ENCODE results near the gene TBCB.
"Not testable (repeated sequence)": the region's sequence is repeated elsewhere in the genome, so short reads cannot be mapped to it uniquely, and the experiment has no call there.

Gene TBCB

DNA sequence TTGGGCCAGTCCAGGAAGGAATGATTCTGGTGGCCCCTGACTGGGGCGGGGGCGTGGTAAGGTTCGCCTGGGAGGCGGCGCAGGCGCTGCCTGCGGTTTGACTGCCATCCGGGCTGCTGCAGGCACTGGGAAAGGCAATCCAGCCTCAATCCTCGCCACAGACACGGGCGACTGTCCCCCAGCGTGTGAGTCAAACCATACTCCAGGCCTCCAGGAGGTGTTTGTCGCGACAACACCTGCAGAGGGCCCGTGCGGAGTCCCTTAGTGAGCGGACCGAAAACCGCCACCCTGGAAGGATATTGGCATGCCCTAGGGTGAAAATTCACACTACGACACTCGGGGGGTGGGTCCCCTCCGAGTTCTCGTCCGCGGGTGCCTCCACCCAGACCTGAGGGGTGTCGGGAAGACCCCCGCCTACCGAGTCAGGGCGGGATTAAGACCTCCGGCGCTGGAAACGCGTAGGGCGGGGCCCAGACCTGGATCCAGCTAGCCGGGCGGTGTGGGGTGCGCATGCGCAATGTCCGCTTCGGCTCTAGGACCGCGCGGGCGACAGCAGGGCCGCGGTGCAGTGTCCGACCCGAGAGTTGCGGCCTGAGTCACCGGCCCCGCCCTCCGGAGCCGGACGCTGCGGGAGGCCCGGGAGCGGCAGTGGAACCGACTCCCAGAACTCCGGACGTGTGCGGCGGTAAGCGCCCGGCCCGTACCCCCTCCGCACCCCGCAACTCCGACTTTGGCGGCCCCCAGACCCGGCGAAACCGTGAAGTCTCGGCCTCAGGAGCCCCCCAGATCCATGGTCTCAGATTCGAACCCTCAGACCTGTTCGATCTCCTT lies 24.4 kb downstream of the TBCB start, which contains the start of gene CAPNS1:
Gene CAPNS1 (plus strand): TSS at position 594 of the 831 bp plus-strand sequence. CDS start 946 bp downstream, outside the sequence.
- peak; percentile 99 for DNase-seq

GRCh38 chr19:36140304-36141038 lies 25.2 kb downstream of the TBCB start:
- peak; percentile 49 for DNase-seq

- DNase-seq = peak; percentile 90
Measured at GRCh38 chr19:36141039-36141927, 26.0 kb downstream of the TBCB start.

DNA sequence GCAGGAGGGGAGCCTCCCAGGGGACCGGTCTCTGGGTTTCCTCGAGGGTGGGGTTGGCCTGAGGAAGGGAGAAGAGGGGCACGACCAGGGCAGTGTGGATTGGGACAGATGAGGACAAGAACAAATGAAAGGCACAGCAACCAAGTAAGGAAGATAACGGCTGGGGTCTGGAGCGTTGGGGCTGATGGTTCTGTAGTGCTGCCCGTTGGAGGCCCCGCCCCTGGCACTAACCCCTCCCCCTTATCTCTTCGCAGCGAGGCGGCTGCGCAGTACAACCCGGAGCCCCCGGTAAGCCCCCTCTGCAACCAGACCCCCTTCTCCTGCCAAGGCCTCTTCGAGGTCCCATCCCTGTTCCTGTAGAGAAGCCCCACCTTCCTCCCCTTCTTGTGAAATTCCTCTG lies 26.8 kb downstream of the TBCB start:
- no peak for DNase-seq

GRCh38 chr19:36142496-36142895 lies 27.2 kb downstream of the TBCB start:
- DNase-seq = no peak

- DNase-seq = no peak
Measured at GRCh38 chr19:36144624-36145023, 29.4 kb downstream of the TBCB start.

GRCh38 chr19:36149673-36150406 lies 34.6 kb downstream of the TBCB start:
- no peak for DNase-seq

DNA sequence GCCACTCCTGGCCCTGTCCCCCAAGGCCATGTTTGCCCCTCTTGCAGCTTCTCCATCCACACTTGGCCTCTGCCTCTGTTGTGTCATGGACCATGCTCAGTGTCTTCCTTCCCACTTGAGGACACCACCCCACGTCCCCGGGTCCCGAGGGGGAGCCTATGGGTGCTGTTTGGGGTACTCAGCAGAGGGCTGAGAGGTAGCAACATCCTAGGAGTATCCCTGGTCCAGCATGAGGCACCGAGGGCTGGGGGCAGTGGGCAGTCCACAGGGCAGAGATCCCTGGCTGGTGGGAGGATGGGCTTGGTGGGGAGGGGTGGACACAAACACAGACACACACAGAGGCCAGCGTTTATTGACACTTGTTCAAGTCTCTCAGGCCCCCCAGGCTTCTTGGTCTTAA lies 35.3 kb downstream of the TBCB start:
- DNase-seq = no peak

GRCh38 chr19:36151144-36152018 lies 36.1 kb downstream of the TBCB start:
- no peak for DNase-seq

DNA sequence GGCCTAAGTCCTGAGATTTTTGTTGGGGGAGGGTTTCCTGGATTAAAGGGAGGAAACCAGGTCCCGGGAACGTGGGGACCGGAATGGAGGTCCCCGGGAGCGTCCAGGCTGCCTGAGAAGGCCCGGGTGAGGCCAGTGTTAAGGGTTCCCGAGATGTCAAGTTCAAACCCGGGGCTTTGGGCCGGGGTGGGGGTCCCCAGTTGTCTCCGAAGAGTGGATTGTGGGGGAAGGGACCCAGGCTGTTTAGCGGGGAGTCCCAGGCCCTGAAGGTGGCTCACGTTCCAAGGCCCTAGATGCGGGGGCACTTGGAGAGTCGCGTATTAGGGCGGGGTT lies 36.7 kb downstream of the TBCB start:
- no peak for DNase-seq

DNA sequence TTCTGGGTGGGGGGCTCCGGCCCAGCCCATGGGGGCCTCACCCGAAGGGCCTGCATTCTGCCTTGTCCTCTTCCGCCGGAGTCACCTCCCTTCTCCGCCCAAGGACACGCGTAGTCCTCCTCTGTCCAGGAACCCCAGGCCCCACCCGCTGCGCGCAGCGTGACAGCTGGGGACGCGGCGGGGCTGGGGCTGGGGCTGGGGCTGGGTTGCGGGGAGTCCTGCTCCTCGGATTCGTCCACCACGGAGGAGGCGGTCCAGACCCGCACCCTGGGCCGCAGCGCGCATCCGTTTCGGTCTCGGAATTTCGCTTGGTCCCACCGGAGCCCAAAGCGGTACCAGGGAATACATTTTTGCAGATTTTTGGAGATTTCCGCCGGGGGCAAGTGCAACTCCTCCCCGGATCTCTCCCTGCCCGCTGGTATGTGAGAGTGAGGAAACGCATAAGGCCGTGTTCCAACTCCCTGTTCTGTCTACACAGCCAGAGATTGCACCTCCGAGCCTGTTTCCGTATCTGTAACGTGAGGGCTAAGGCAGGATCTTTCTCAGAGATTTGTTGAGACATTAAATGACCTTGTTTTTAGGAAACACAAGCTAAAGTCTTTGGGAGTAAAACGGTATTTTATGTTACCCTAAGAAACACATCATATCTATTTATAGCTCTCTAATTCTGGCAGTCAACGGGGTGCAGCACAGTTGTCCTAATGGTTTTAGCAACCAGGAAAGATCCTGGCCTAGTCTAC lies 37.3 kb downstream of the TBCB start, which contains the start of gene COX7A1:
Gene COX7A1 (minus strand): TSS at position 96 of the 740 bp plus-strand sequence. CDS start 40 bp downstream, at position 56.
- no peak for DNase-seq

GRCh38 chr19:36153126-36153525 lies 37.9 kb downstream of the TBCB start:
- DNase-seq = no peak

GRCh38 chr19:36160821-36161596 lies 45.7 kb downstream of the TBCB start:
- no peak for DNase-seq

- no peak for DNase-seq
Measured at GRCh38 chr19:36163813-36164212, 48.5 kb downstream of the TBCB start.

- DNase-seq = no peak
Measured at GRCh38 chr19:36169084-36169760, 54.0 kb downstream of the TBCB start.

DNA sequence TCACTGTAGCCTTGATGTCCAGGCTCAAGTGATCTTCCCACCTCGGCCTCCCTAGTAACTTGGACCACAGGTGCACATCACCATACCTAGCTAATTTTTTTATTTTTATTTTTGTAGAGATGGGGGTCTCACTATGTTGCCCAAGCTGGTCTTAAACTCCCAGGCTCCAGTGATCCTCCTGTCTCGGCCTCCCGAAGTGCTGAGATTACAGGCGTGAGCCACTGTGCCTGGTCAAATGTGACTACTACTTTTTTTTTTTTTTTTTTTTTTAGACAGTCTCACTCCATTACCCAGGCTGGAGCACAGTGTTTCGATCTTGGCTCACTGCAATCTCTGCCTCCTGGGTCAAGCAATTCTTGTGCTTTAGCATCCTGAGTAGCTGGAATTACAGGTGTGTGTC lies 57.6 kb downstream of the TBCB start:
- no peak for DNase-seq

- DNase-seq = not testable (repeated sequence)
Measured at GRCh38 chr19:36173846-36174245, 58.6 kb downstream of the TBCB start.

Measured in suppressor macrophage treated with lipopolysaccharide for 4 hours (primary cell).